ENCODE data around the gene PSMD8.
"Not testable (repeated sequence)": the region's sequence is repeated elsewhere in the genome, so short reads cannot be mapped to it uniquely, and the experiment has no call there.

PSMD8 gene

GRCh38 chr19:38425810-38426466 is 51.6 kb downstream of the PSMD8 start, which contains the start of gene RASGRP4:
Gene RASGRP4, minus strand, starts transcription at chr19:38426219. Its CDS starts 128 bp downstream, at chr19:38426091.
- H3K4me2 ChIP-seq, result peak within 1 kb of the TSS; percentile 85 to 99 (median 97)
- peak within 1 kb of the TSS in 10 of 11 experiments; percentile 40 to 80 (median 70); a peak in 20 of 22 replicates for H3K27ac ChIP-seq
- H4K20me1 ChIP-seq, result peaks cover 0 to 7% (median 0%) of the 10 kb centered on the region in 11 experiments; a peak in 5 of 22 replicates
- H3K4me3 ChIP-seq, result peak within 1 kb of the TSS; percentile 17 to 75 (median 58); a peak in 18 of 20 replicates
- H3K9me3 ChIP-seq (replicated peaks in 1 of 11), result no peaks in the 10 kb centered on the region
- no peaks in the 10 kb centered on the region for H3K27me3 ChIP-seq
- peaks cover 40 to 72% (median 45%) of the 10 kb centered on the region in 10 experiments for H3K4me1 ChIP-seq
- peaks cover 0 to 15% (median 0%) of the 10 kb centered on the region in 11 experiments; a peak in 5 of 22 replicates for H3K36me3 ChIP-seq
- H3K9ac ChIP-seq, result peak within 1 kb of the TSS; percentile 21 to 84 (median 66); a peak in 20 of 22 replicates
- no peak for TF ChIP-seq Cebpa-rat (IDR thresholded peaks at IDR 0.05)

GRCh38 chr19:38427035-38427677 is 52.8 kb downstream of the PSMD8 start:
- H3K9me3 ChIP-seq (replicated peaks in 1 of 11); H3K9ac ChIP-seq; H4K20me1 ChIP-seq; H3K4me3 ChIP-seq; H3K27ac ChIP-seq; H3K36me3 ChIP-seq; H3K27me3 ChIP-seq: not testable (repeated sequence)
- Histone ChIP-seq H3K4me1 (peaks cover 40 to 75% (median 49%) of the 10 kb centered on the region in 10 experiments), H3K4me2 (peak overlapping the region; percentile 85 to 99 (median 97); a peak in 20 of 22 replicates)

GRCh38 chr19:38429055-38429810 is 54.9 kb downstream of the PSMD8 start:
- H3K4me1 ChIP-seq, result peaks cover 34 to 61% (median 45%) of the 10 kb centered on the region in 10 experiments
- no peak overlapping the region for H3K4me3 ChIP-seq
- peak overlapping the region in 4 of 11 experiments; percentile 0 to 24 (median 7); a peak in 1 of 22 replicates for H3K4me2 ChIP-seq
- H3K27me3 ChIP-seq, result no peaks in the 10 kb centered on the region; a peak in 1 of 22 replicates
- H4K20me1 ChIP-seq, result peaks cover 0 to 7% (median 0%) of the 10 kb centered on the region in 11 experiments; a peak in 1 of 22 replicates
- no peaks in the 10 kb centered on the region for H3K9me3 ChIP-seq (replicated peaks in 1 of 11)
- H3K9ac ChIP-seq, result 0 out of 22 replicates have a peak overlapping the region, but pooled peaks of 1 of the 11 experiments have one; percentile 32
- H3K27ac ChIP-seq, result no peak overlapping the region
- H3K36me3 ChIP-seq, result no peaks in the 10 kb centered on the region
- TF ChIP-seq Cebpa-rat (IDR thresholded peaks at IDR 0.05), result no peak

- H3K27me3 ChIP-seq, result no peaks in the 10 kb centered on the region; a peak in 1 of 22 replicates
- H3K27ac ChIP-seq, result no peak overlapping the region
Measured at GRCh38 chr19:38429811-38430156, 55.4 kb downstream of the PSMD8 start.

GRCh38 chr19:38430931-38431330 is 56.6 kb downstream of the PSMD8 start:
- no peak for TF ChIP-seq Cebpa-rat (IDR thresholded peaks at IDR 0.05)
- no peaks in the 10 kb centered on the region for H3K9me3 ChIP-seq (replicated peaks in 1 of 11)
- H3K27ac ChIP-seq, result no peak overlapping the region

More at GRCh38 chr19:38429811-38430156, 55.4 kb downstream of the PSMD8 start:
- Histone ChIP-seq H4K20me1 (peaks cover 0 to 7% (median 0%) of the 10 kb centered on the region in 11 experiments; a peak in 1 of 22 replicates), H3K36me3 (no peaks in the 10 kb centered on the region), H3K9ac (no peak overlapping the region), H3K4me3 (no peak overlapping the region), H3K4me1 (peaks cover 34 to 61% (median 46%) of the 10 kb centered on the region in 10 experiments), H3K9me3 (replicated peaks in 1 of 11) (no peaks in the 10 kb centered on the region), H3K4me2 (peak overlapping the region in 4 of 11 experiments; percentile 0 to 24 (median 7); a peak in 1 of 22 replicates)
- no peak for TF ChIP-seq Cebpa-rat (IDR thresholded peaks at IDR 0.05)

GRCh38 chr19:38433268-38433733 is 58.9 kb downstream of the PSMD8 start, which contains the start of gene RYR1:
Gene RYR1, plus strand, starts transcription at chr19:38433691. Its CDS starts 139 bp downstream, at chr19:38433830.
- H3K36me3 ChIP-seq, result no peaks in the 10 kb centered on the region
- H3K9me3 ChIP-seq (replicated peaks in 1 of 11), result no peaks in the 10 kb centered on the region
- peaks cover 11 to 51% (median 26%) of the 10 kb centered on the region in 10 experiments; a peak in 18 of 20 replicates for H3K4me1 ChIP-seq
- peak within 1 kb of the TSS in 3 of 10 experiments; percentile 8 to 40 (median 10); a peak in 3 of 20 replicates for H3K4me3 ChIP-seq
- H3K27me3 ChIP-seq, result no peaks in the 10 kb centered on the region; a peak in 1 of 22 replicates
- TF ChIP-seq Cebpa-rat (IDR thresholded peaks at IDR 0.05), result no peak
- H4K20me1 ChIP-seq, result no peaks in the 10 kb centered on the region
- peak within 1 kb of the TSS in 1 of 11 experiments; percentile 8; a peak in 1 of 22 replicates for H3K27ac ChIP-seq
- peak within 1 kb of the TSS; percentile 10 to 91 (median 45); a peak in 21 of 22 replicates for H3K4me2 ChIP-seq
- H3K9ac ChIP-seq, result peak within 1 kb of the TSS in 1 of 11 experiments; percentile 32; a peak in 2 of 22 replicates

More at GRCh38 chr19:38430931-38431330, 56.6 kb downstream of the PSMD8 start:
- no peaks in the 10 kb centered on the region for H3K36me3 ChIP-seq
- H3K27me3 ChIP-seq, result no peaks in the 10 kb centered on the region; a peak in 1 of 22 replicates
- H3K4me3 ChIP-seq, result no peak overlapping the region
- peaks cover 26 to 58% (median 42%) of the 10 kb centered on the region in 10 experiments for H3K4me1 ChIP-seq
- no peaks in the 10 kb centered on the region; a peak in 1 of 22 replicates for H4K20me1 ChIP-seq
- no peak overlapping the region for H3K9ac ChIP-seq
- H3K4me2 ChIP-seq, result peak overlapping the region in 3 of 11 experiments; percentile 4 to 30 (median 7); a peak in 3 of 22 replicates
